ENCODE data around the gene LMBRD2. TPM values are rescaled to one million over a fixed set of nuclear protein-coding genes. Genes with fewer than 3 reads are reported as not detected.

The LMBRD2 gene
- total RNA-seq, 5 donors from 2014 or later (not counting 1 experiment from before 2014, with no cell fraction given) = 6.3 to 13.7 (median 10.8) TPM

GRCh38 chr5:36168737-36169136 is 17.1 kb upstream of the LMBRD2 start:
- no peaks in the 10 kb centered on the region for H3K27me3 ChIP-seq (replicated peaks in 1 of 2; ENCODE audit: control insufficient read depth in 2 of 2, extremely low read depth in 1 of 2, insufficient read depth in 2 of 2, low read length in 1 of 2)
- Mint-ChIP-seq H3K27me3 (no peaks in the 10 kb centered on the region), H3K36me3 (peaks cover 69% of the 10 kb centered on the region), H3K4me3 (no peak overlapping the region), H3K27ac (peak overlapping the region; percentile 68 to 78), H3K9me3 (no peaks in the 10 kb centered on the region), H3K4me1 (peaks cover 15 to 20% (median 18%) of the 10 kb centered on the region in 3 donors)
- no peaks in the 10 kb centered on the region for H3K9me3 ChIP-seq
- no peak overlapping the region for H3K27ac ChIP-seq (ENCODE audit: low read length)
- POLR2A ChIA-PET = no interaction called here
- H3K4me3 ChIP-seq (ENCODE audit: control insufficient read depth in 1 of 2, extremely low read depth in 1 of 2, low read length in 1 of 2) = no peak overlapping the region
- DNase-seq = peak in 2 of 35 experiments; percentile 1 to 12
- ATAC-seq (replicated peaks in 1 of 4) = peak; percentile 37 to 85 (median 70)
- CTCF ChIA-PET = no interaction called here
- H3K36me3 ChIP-seq (ENCODE audit: control insufficient read depth in 2 of 2, extremely low read depth in 1 of 2, insufficient read depth in 1 of 2, low read length in 1 of 2) = peaks cover 14 to 80% of the 10 kb centered on the region in 2 donors
- WGBS (ENCODE audit: insufficient coverage) = 58% methylated on average over 2 of the region's 4 CpGs
- peaks cover 7% of the 10 kb centered on the region in 2 experiments for H3K4me1 ChIP-seq (ENCODE audit: control insufficient read depth in 1 of 2, extremely low read depth in 1 of 2, insufficient read depth in 2 of 2, low read length in 2 of 2)

DNA sequence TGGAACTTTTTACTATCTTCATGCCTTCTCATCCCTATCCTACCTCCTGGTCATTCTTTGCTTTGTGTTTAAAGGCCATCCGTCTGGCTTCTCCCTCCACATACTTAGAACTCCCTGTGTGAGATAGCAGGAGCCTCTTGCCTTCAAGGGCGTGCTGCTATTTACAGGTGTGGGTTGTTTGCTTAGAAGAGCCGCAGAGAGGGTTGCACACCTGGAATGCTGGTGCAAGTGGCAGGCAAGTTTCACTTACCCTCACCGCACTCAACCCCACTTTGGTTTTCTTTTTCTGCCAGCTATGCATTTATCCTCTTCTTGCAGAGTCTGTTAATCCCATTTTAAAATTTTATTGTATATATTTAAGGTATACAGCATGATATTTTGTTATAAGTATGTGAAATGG is 12.8 kb upstream of the LMBRD2 start:
- Histone ChIP-seq H3K27me3 (replicated peaks in 1 of 2; ENCODE audit: control insufficient read depth in 2 of 2, extremely low read depth in 1 of 2, insufficient read depth in 2 of 2, low read length in 1 of 2) (no peaks in the 10 kb centered on the region), H3K4me3 (ENCODE audit: control insufficient read depth in 1 of 2, extremely low read depth in 1 of 2, low read length in 1 of 2) (no peak overlapping the region), H3K27ac (ENCODE audit: low read length) (no peak overlapping the region), H3K4me1 (ENCODE audit: control insufficient read depth in 1 of 2, extremely low read depth in 1 of 2, insufficient read depth in 2 of 2, low read length in 2 of 2) (peaks cover 7% of the 10 kb centered on the region in 2 experiments), H3K36me3 (ENCODE audit: control insufficient read depth in 2 of 2, extremely low read depth in 1 of 2, insufficient read depth in 1 of 2, low read length in 1 of 2) (peaks cover 8 to 71% of the 10 kb centered on the region in 2 donors), H3K9me3 (no peaks in the 10 kb centered on the region)
- Mint-ChIP-seq H3K4me1 (peaks cover 24 to 43% (median 26%) of the 10 kb centered on the region in 3 donors), H3K9me3 (no peaks in the 10 kb centered on the region), H3K27me3 (no peaks in the 10 kb centered on the region), H3K36me3 (peaks cover 75% of the 10 kb centered on the region), H3K27ac (no peak overlapping the region), H3K4me3 (no peak overlapping the region)
- DNase-seq (no peak), ATAC-seq (replicated peaks in 1 of 4) (no peak)
- no CpG with 5 or more reads among the region's 4 CpGs for WGBS (ENCODE audit: insufficient coverage)
- POLR2A ChIA-PET = no interaction called here
- CTCF ChIA-PET = no interaction called here

- Histone ChIP-seq H3K27ac (ENCODE audit: low read length) (no peak overlapping the region), H3K4me3 (ENCODE audit: control insufficient read depth in 1 of 2, extremely low read depth in 1 of 2, low read length in 1 of 2) (no peak overlapping the region), H3K27me3 (replicated peaks in 1 of 2; ENCODE audit: control insufficient read depth in 2 of 2, extremely low read depth in 1 of 2, insufficient read depth in 2 of 2, low read length in 1 of 2) (no peaks in the 10 kb centered on the region), H3K4me1 (ENCODE audit: control insufficient read depth in 1 of 2, extremely low read depth in 1 of 2, insufficient read depth in 2 of 2, low read length in 2 of 2) (no peaks in the 10 kb centered on the region), H3K36me3 (ENCODE audit: control insufficient read depth in 2 of 2, extremely low read depth in 1 of 2, insufficient read depth in 1 of 2, low read length in 1 of 2) (peaks cover 8 to 65% of the 10 kb centered on the region in 2 donors), H3K9me3 (no peaks in the 10 kb centered on the region)
- peaks cover 17 to 43% (median 22%) of the 10 kb centered on the region in 3 donors for H3K4me1 Mint-ChIP-seq
- peaks cover 74% of the 10 kb centered on the region for H3K36me3 Mint-ChIP-seq
- ChIA-PET POLR2A (no interaction called here), CTCF (no interaction called here)
- DNase-seq (no peak), ATAC-seq (replicated peaks in 1 of 4) (no peak)
- WGBS (ENCODE audit: insufficient coverage) = 89% methylated on average over 5 of the region's 9 CpGs
- H3K27me3 Mint-ChIP-seq = no peaks in the 10 kb centered on the region
- no peaks in the 10 kb centered on the region for H3K9me3 Mint-ChIP-seq
- no peak overlapping the region for H3K4me3 Mint-ChIP-seq
- H3K27ac Mint-ChIP-seq = no peak overlapping the region
Observed at GRCh38 chr5:36162810-36163486, 11.3 kb upstream of the LMBRD2 start.

DNA sequence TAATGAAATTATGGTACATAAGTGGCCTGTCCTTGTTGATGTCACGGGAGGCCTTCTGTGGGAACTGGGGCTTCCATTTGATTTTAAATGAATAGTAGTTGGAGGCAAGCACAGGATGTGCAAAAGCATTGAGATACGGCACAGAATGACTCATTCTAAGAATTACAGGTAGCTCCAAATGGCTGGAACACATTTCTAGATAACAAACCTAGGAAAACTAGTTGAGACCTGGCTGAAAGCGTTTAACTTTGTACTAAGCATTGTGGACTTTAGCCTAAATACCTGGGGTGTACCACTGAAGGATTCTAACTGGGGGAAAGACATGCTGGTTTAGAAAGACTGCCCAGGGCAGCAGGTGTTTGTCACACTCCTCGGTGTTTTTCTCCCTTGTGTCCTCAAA is 9.7 kb upstream of the LMBRD2 start:
- POLR2A ChIA-PET = interaction anchor here in 1 of 2 donors (0.6 kb wide), 1 partner anchor 1209 kb away, joined by 3 read pairs; no protein-coding TSS in a partner anchor
- Mint-ChIP-seq H3K27ac (no peak overlapping the region), H3K4me1 (peaks cover 20 to 52% (median 23%) of the 10 kb centered on the region in 3 donors), H3K9me3 (no peaks in the 10 kb centered on the region), H3K36me3 (peaks cover 78% of the 10 kb centered on the region), H3K27me3 (no peaks in the 10 kb centered on the region), H3K4me3 (no peak overlapping the region)
- Histone ChIP-seq H3K27ac (ENCODE audit: low read length) (no peak overlapping the region), H3K4me3 (ENCODE audit: control insufficient read depth in 1 of 2, extremely low read depth in 1 of 2, low read length in 1 of 2) (no peak overlapping the region), H3K4me1 (ENCODE audit: control insufficient read depth in 1 of 2, extremely low read depth in 1 of 2, insufficient read depth in 2 of 2, low read length in 2 of 2) (no peaks in the 10 kb centered on the region), H3K9me3 (no peaks in the 10 kb centered on the region), H3K36me3 (ENCODE audit: control insufficient read depth in 2 of 2, extremely low read depth in 1 of 2, insufficient read depth in 1 of 2, low read length in 1 of 2) (peaks cover 6 to 66% of the 10 kb centered on the region in 2 donors), H3K27me3 (replicated peaks in 1 of 2; ENCODE audit: control insufficient read depth in 2 of 2, extremely low read depth in 1 of 2, insufficient read depth in 2 of 2, low read length in 1 of 2) (no peaks in the 10 kb centered on the region)
- CTCF ChIA-PET = interaction anchor here in 1 of 2 donors (0.6 kb wide), 1 partner anchor 485 kb away, joined by 3 read pairs; no protein-coding TSS in a partner anchor
- 71% methylated on average over 2 of the region's 4 CpGs for WGBS (ENCODE audit: insufficient coverage)
- DNase-seq (no peak), ATAC-seq (replicated peaks in 1 of 4) (no peak)

- Mint-ChIP-seq H3K4me1 (peaks cover 26 to 59% (median 27%) of the 10 kb centered on the region in 3 donors), H3K4me3 (no peak overlapping the region), H3K9me3 (no peaks in the 10 kb centered on the region), H3K27me3 (no peaks in the 10 kb centered on the region), H3K27ac (no peak overlapping the region), H3K36me3 (peaks cover 78% of the 10 kb centered on the region)
- no peak for DNase-seq
- Histone ChIP-seq H3K4me1 (ENCODE audit: control insufficient read depth in 1 of 2, extremely low read depth in 1 of 2, insufficient read depth in 2 of 2, low read length in 2 of 2) (no peaks in the 10 kb centered on the region), H3K4me3 (ENCODE audit: control insufficient read depth in 1 of 2, extremely low read depth in 1 of 2, low read length in 1 of 2) (no peak overlapping the region), H3K27me3 (replicated peaks in 1 of 2; ENCODE audit: control insufficient read depth in 2 of 2, extremely low read depth in 1 of 2, insufficient read depth in 2 of 2, low read length in 1 of 2) (no peaks in the 10 kb centered on the region), H3K9me3 (no peaks in the 10 kb centered on the region), H3K27ac (ENCODE audit: low read length) (no peak overlapping the region), H3K36me3 (ENCODE audit: control insufficient read depth in 2 of 2, extremely low read depth in 1 of 2, insufficient read depth in 1 of 2, low read length in 1 of 2) (peaks cover 6 to 70% of the 10 kb centered on the region in 2 donors)
- WGBS (ENCODE audit: insufficient coverage) = 100% methylated on average over 2 of the region's 3 CpGs
- ChIA-PET CTCF (no interaction called here), POLR2A (interaction anchor here in 1 of 2 donors (0.6 kb wide), 1 partner anchor 12 kb away, joined by 4 read pairs; no protein-coding TSS in a partner anchor)
- ATAC-seq (replicated peaks in 1 of 4) = no peak
Observed at GRCh38 chr5:36160617-36161016, 8.9 kb upstream of the LMBRD2 start.

DNA sequence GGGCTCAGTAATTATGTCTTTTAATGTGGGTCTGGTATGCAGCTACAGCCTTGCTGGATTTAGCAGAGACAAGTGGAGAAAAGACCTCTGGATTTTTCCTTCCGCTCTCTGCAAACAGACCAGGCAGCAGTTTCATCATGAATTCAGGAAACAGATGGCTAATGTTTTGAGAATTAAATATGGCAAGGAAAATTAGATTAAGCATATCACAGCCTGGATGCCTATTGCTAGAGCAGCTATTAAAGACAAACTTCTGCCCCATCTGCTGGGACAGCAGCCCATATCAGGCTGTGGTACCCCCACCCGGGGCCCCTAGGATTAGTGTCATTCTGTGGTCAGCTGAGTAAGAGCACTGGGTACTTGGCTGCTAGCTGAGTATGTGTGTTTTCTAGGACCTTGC is 6.5 kb upstream of the LMBRD2 start:
- H3K27ac Mint-ChIP-seq = no peak overlapping the region
- no peak overlapping the region for H3K27ac ChIP-seq (ENCODE audit: low read length)
- peaks cover 80% of the 10 kb centered on the region for H3K36me3 Mint-ChIP-seq
- no peaks in the 10 kb centered on the region for H3K27me3 ChIP-seq (replicated peaks in 1 of 2; ENCODE audit: control insufficient read depth in 2 of 2, extremely low read depth in 1 of 2, insufficient read depth in 2 of 2, low read length in 1 of 2)
- no peaks in the 10 kb centered on the region for H3K9me3 ChIP-seq
- no peak overlapping the region for H3K4me3 ChIP-seq (ENCODE audit: control insufficient read depth in 1 of 2, extremely low read depth in 1 of 2, low read length in 1 of 2)
- H3K27me3 Mint-ChIP-seq = no peaks in the 10 kb centered on the region
- no peak for ATAC-seq (replicated peaks in 1 of 4)
- no peaks in the 10 kb centered on the region for H3K9me3 Mint-ChIP-seq
- CTCF ChIA-PET = no interaction called here
- DNase-seq = no peak
- H3K4me3 Mint-ChIP-seq = no peak overlapping the region
- H3K36me3 ChIP-seq (ENCODE audit: control insufficient read depth in 2 of 2, extremely low read depth in 1 of 2, insufficient read depth in 1 of 2, low read length in 1 of 2) = peaks cover 0 to 65% of the 10 kb centered on the region in 2 donors
- POLR2A ChIA-PET = no interaction called here
- peaks cover 3 to 9% of the 10 kb centered on the region in 2 experiments for H3K4me1 ChIP-seq (ENCODE audit: control insufficient read depth in 1 of 2, extremely low read depth in 1 of 2, insufficient read depth in 2 of 2, low read length in 2 of 2)
- WGBS (ENCODE audit: insufficient coverage) = 100% methylated on average over 2 of the region's 2 CpGs
- H3K4me1 Mint-ChIP-seq = peaks cover 46 to 64% (median 46%) of the 10 kb centered on the region in 3 donors

Measured in T-cell (primary cell).